ENCODE results near the gene RPS19BP1. TPM values are rescaled to one million over a fixed set of nuclear protein-coding genes. Genes with fewer than 3 reads are reported as not detected.

Gene RPS19BP1
- polyA plus RNA-seq, 4 donors, result 59.8 to 186 (median 181) TPM

- no peak for DNase-seq
- H3K36me3 ChIP-seq (ENCODE audit: control insufficient read depth in 3 of 3, insufficient read depth in 2 of 3, low read depth in 1 of 3, low read length in 3 of 3), result peaks cover 0 to 76% (median 2%) of the 10 kb centered on the region in 3 donors
- H3K27me3 ChIP-seq (ENCODE audit: control insufficient read depth in 3 of 3, insufficient read depth in 3 of 3, low read length in 3 of 3), result no peaks in the 10 kb centered on the region
- H3K9me3 ChIP-seq (ENCODE audit: control insufficient read depth in 2 of 2, insufficient read depth in 1 of 2, low read depth in 1 of 2, low read length in 1 of 2), result no peaks in the 10 kb centered on the region
- FAIRE-seq, result no peak
- H3K27ac ChIP-seq (ENCODE audit: low read depth in 1 of 3, low read length in 2 of 3), result no peak overlapping the region
- H3K4me3 ChIP-seq (ENCODE audit: low read depth in 1 of 3, low read length in 3 of 3), result no peak overlapping the region
- WGBS, 3 donors, result 90 to 93% (median 93%) methylated on average over 16 of the region's 16 CpGs
- peaks cover 0 to 26% (median 0%) of the 10 kb centered on the region in 3 donors for H3K4me1 ChIP-seq (ENCODE audit: control insufficient read depth in 3 of 3, insufficient read depth in 2 of 3, low read depth in 1 of 3, low read length in 2 of 3)
Measured at GRCh38 chr22:39481054-39481453, 51.5 kb downstream of the RPS19BP1 start.

- WGBS, 3 donors, result 61 to 72% (median 67%) methylated on average over 1 of the region's 1 CpG
- no peaks in the 10 kb centered on the region for H3K9me3 ChIP-seq (ENCODE audit: control insufficient read depth in 2 of 2, insufficient read depth in 1 of 2, low read depth in 1 of 2, low read length in 1 of 2)
- no peaks in the 10 kb centered on the region for H3K27me3 ChIP-seq (ENCODE audit: control insufficient read depth in 3 of 3, insufficient read depth in 3 of 3, low read length in 3 of 3)
- peaks cover 0 to 31% (median 0%) of the 10 kb centered on the region in 3 donors for H3K4me1 ChIP-seq (ENCODE audit: control insufficient read depth in 3 of 3, insufficient read depth in 2 of 3, low read depth in 1 of 3, low read length in 2 of 3)
- peaks cover 0 to 80% (median 2%) of the 10 kb centered on the region in 3 donors for H3K36me3 ChIP-seq (ENCODE audit: control insufficient read depth in 3 of 3, insufficient read depth in 2 of 3, low read depth in 1 of 3, low read length in 3 of 3)
- DNase-seq (no peak), FAIRE-seq (no peak)
- H3K4me3 ChIP-seq (ENCODE audit: low read depth in 1 of 3, low read length in 3 of 3), result no peak overlapping the region
- H3K27ac ChIP-seq (ENCODE audit: low read depth in 1 of 3, low read length in 2 of 3), result no peak overlapping the region
Measured at GRCh38 chr22:39480557-39480956, 52.0 kb downstream of the RPS19BP1 start.

GRCh38 chr22:39479254-39479653 lies 53.3 kb downstream of the RPS19BP1 start:
- Histone ChIP-seq H3K36me3 (ENCODE audit: control insufficient read depth in 3 of 3, insufficient read depth in 2 of 3, low read depth in 1 of 3, low read length in 3 of 3) (peaks cover 0 to 82% (median 2%) of the 10 kb centered on the region in 3 donors), H3K27ac (ENCODE audit: low read depth in 1 of 3, low read length in 2 of 3) (no peak overlapping the region), H3K4me3 (ENCODE audit: low read depth in 1 of 3, low read length in 3 of 3) (no peak overlapping the region), H3K27me3 (ENCODE audit: control insufficient read depth in 3 of 3, insufficient read depth in 3 of 3, low read length in 3 of 3) (no peaks in the 10 kb centered on the region), H3K4me1 (ENCODE audit: control insufficient read depth in 3 of 3, insufficient read depth in 2 of 3, low read depth in 1 of 3, low read length in 2 of 3) (peaks cover 0 to 44% (median 0%) of the 10 kb centered on the region in 3 donors), H3K9me3 (ENCODE audit: control insufficient read depth in 2 of 2, insufficient read depth in 1 of 2, low read depth in 1 of 2, low read length in 1 of 2) (no peaks in the 10 kb centered on the region)
- no peak for FAIRE-seq
- WGBS, 3 donors, result 79 to 87% (median 84%) methylated on average over 3 of the region's 3 CpGs
- DNase-seq, result no peak

Other genes starting within 250 kb of the RPS19BP1 start
- gene RPL3, start 213.1 kb downstream of the RPS19BP1 start, polyA plus RNA-seq, result 1,000 to 10,000 TPM; 1,757 to 4,298 (median 3,733) TPM
- gene SYNGR1, start 182.8 kb downstream of the RPS19BP1 start, polyA plus RNA-seq, result 10 to 100 TPM in 1 of 4 donors, 1 to 10 TPM in 2, not detected in 1; 1.4 to 10.7 (median 6.6) TPM
- gene TAB1, start 133.0 kb downstream of the RPS19BP1 start, polyA plus RNA-seq, result 10 to 100 TPM; 11.1 to 23.0 (median 17.0) TPM
- gene MGAT3, start 75.7 kb downstream of the RPS19BP1 start, polyA plus RNA-seq, result 10 to 100 TPM; 11.1 to 30.1 (median 17.2) TPM
- 10 to 100 TPM; 12.2 to 37.5 (median 18.7) TPM for gene MIEF1, start 30.5 kb downstream of the RPS19BP1 start, polyA plus RNA-seq
- gene ATF4, start 12.2 kb downstream of the RPS19BP1 start, polyA plus RNA-seq, result 100 to 1,000 TPM; 271 to 709 (median 505) TPM
- under 1 TPM in 3 of 4 donors, not detected in 1; under 0.01 to 0.25 (median 0.18) TPM for gene CACNA1I, start 38.0 kb upstream of the RPS19BP1 start, polyA plus RNA-seq

Data from small intestine (tissue), 7 donors.